ENCODE measurements around the gene SLC10A1. TPM values are rescaled to one million over a fixed set of nuclear protein-coding genes. Genes with fewer than 3 reads are reported as not detected.

Gene SLC10A1
- total RNA-seq, 1 donor from 2014 or later, result not detected

DNA sequence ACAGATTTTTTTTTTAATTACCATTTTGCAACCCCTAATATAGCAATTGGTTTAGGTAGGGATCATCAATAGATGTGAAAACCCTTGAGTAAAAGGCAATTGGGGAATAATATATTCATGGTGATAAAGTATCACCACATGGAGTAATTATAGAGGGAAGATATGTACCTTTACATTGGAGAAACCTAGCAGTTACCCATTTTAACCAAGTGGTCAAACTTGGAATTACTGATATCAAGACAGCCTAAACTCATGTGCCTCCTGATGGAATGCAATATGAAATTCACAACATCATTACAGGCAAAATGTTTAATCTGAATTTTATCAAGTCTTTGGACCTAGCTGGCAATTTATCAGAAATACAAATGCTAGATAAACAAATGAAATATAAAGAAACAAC is 6.7 kb upstream of the SLC10A1 start:
- Histone ChIP-seq H3K4me3 (no peak overlapping the region), H3K36me3 (no peaks in the 10 kb centered on the region), H3K4me1 (no peaks in the 10 kb centered on the region), H3K27ac (no peak overlapping the region), H3K27me3 (no peaks in the 10 kb centered on the region), H3K9me3 (no peaks in the 10 kb centered on the region)
- intact Hi-C loops (cut with DNase I), result no loop called here
- TF ChIP-seq, protein P1, sequence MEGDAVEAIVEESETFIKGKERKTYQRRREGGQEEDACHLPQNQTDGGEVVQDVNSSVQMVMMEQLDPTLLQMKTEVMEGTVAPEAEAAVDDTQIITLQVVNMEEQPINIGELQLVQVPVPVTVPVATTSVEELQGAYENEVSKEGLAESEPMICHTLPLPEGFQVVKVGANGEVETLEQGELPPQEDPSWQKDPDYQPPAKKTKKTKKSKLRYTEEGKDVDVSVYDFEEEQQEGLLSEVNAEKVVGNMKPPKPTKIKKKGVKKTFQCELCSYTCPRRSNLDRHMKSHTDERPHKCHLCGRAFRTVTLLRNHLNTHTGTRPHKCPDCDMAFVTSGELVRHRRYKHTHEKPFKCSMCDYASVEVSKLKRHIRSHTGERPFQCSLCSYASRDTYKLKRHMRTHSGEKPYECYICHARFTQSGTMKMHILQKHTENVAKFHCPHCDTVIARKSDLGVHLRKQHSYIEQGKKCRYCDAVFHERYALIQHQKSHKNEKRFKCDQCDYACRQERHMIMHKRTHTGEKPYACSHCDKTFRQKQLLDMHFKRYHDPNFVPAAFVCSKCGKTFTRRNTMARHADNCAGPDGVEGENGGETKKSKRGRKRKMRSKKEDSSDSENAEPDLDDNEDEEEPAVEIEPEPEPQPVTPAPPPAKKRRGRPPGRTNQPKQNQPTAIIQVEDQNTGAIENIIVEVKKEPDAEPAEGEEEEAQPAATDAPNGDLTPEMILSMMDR (IDR thresholded peaks at IDR 0.05), result no peak
- TF ChIP-seq POLR2AphosphoS5 (IDR thresholded peaks at IDR 0.05; ENCODE audit: insufficient read depth in 1 of 2, low read depth in 1 of 2), result no peak
- no peak for TF ChIP-seq POLR2A (IDR thresholded peaks at IDR 0.05)
- DNase-seq (ENCODE audit: extremely low spot score in 2 of 2), result no peak

DNA sequence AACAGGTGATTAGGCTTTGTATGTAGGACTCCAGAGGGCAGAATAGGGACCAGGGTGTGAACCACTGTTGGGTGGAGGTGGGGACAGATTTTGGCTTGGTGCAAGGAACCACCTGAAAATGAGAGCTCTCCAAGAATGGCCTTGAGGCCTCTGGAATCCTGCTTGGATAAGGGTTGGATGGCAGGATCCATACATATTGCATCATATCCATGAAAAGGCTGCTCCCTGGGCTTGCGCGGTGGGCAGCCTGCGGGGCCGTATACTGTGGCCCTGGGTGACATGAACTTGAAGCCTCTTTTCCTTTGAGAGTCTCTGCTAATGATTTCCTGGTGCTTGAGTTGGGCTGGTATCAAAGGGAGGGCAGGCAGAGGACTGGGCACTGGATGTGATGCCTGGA is 1.3 kb upstream of the SLC10A1 start:
- no peaks in the 10 kb centered on the region for H3K36me3 ChIP-seq
- no peak for DNase-seq (ENCODE audit: extremely low spot score in 2 of 2)
- no peaks in the 10 kb centered on the region for H3K9me3 ChIP-seq
- intact Hi-C loops (cut with DNase I), result no loop called here
- no peak overlapping the region for H3K4me3 ChIP-seq
- H3K27ac ChIP-seq, result no peak overlapping the region
- no peak for TF ChIP-seq POLR2AphosphoS5 (IDR thresholded peaks at IDR 0.05; ENCODE audit: insufficient read depth in 1 of 2, low read depth in 1 of 2)
- TF ChIP-seq, protein P1 (IDR thresholded peaks at IDR 0.05), result no peak
- no peak for TF ChIP-seq POLR2A (IDR thresholded peaks at IDR 0.05)
- H3K27me3 ChIP-seq, result no peaks in the 10 kb centered on the region
- no peaks in the 10 kb centered on the region for H3K4me1 ChIP-seq

DNA sequence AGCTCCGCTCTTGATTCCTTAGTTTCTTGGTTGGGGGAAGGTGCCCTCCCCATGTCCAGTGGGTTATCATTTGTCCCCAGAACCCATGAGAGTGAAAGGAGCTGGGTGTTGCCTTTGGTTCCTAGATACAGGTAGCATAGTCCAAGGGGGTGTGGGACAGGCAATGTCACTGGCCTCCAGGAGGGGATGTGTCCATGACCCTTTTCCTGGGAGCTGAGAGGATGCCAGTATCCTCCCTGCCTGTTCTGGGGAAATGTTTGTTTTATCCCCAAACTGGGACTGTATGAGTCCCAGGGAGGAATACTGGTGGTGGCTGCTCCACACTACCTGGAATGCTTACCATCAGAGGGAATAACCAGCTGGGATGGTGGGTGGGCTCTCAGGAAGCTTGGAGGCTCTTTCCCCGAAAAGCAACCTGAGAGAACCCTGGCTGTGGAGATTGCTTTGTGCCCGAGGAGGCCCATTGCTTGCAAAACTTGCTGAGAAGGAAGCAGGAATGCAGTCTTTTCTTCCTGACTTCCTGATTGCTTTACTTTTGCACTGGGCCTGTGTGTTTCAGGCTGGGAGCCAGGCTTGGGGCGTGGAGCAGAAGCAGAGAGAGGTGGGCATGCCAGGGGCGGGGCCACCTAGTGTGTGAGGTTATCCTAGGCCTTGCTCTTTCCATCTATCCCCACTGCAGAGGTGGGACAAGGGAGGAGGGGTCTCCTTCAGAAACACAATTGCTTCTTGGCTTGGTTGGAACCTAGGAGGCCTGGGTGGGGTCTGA is 715 bp upstream of the SLC10A1 start:
- Histone ChIP-seq H3K27ac (no peak overlapping the region), H3K9me3 (no peaks in the 10 kb centered on the region)

GRCh38 chr14:69795691-69796090 is 1.4 kb downstream of the SLC10A1 start:
- TF ChIP-seq, protein P1 (IDR thresholded peaks at IDR 0.05), result no peak
- TF ChIP-seq POLR2A (IDR thresholded peaks at IDR 0.05) (no peak), POLR2AphosphoS5 (IDR thresholded peaks at IDR 0.05; ENCODE audit: insufficient read depth in 1 of 2, low read depth in 1 of 2) (no peak)
- no peaks in the 10 kb centered on the region for H3K36me3 ChIP-seq
- no peaks in the 10 kb centered on the region for H3K9me3 ChIP-seq
- no peak overlapping the region for H3K27ac ChIP-seq
- no peaks in the 10 kb centered on the region for H3K27me3 ChIP-seq
- no peaks in the 10 kb centered on the region for H3K4me1 ChIP-seq
- H3K4me3 ChIP-seq, result no peak overlapping the region
- no peak for DNase-seq (ENCODE audit: extremely low spot score in 2 of 2)
- intact Hi-C loops (cut with DNase I), result no loop called here

More for the DNA sequence above, 715 bp upstream of the SLC10A1 start:
- TF ChIP-seq POLR2AphosphoS5 (IDR thresholded peaks at IDR 0.05; ENCODE audit: insufficient read depth in 1 of 2, low read depth in 1 of 2) (no peak), POLR2A (IDR thresholded peaks at IDR 0.05) (no peak)
- TF ChIP-seq, protein P1 (IDR thresholded peaks at IDR 0.05), result no peak
- no peak overlapping the region for H3K4me3 ChIP-seq
- H3K27me3 ChIP-seq, result no peaks in the 10 kb centered on the region
- no peak for DNase-seq (ENCODE audit: extremely low spot score in 2 of 2)
- intact Hi-C loops (cut with DNase I), result no loop called here
- no peaks in the 10 kb centered on the region for H3K4me1 ChIP-seq
- no peaks in the 10 kb centered on the region for H3K36me3 ChIP-seq

GRCh38 chr14:69794791-69795190 is 2.2 kb downstream of the SLC10A1 start:
- DNase-seq (ENCODE audit: extremely low spot score in 2 of 2), result no peak
- Histone ChIP-seq H3K27ac (no peak overlapping the region), H3K4me1 (no peaks in the 10 kb centered on the region), H3K36me3 (no peaks in the 10 kb centered on the region), H3K27me3 (no peaks in the 10 kb centered on the region), H3K4me3 (no peak overlapping the region), H3K9me3 (no peaks in the 10 kb centered on the region)
- TF ChIP-seq, protein P1 (IDR thresholded peaks at IDR 0.05), result no peak
- intact Hi-C loops (cut with DNase I), result no loop called here
